NCI-H1436 treated with DMSO at 0.1 percent for 48 hours (cell line): ENCODE results near the gene FOXB2.

Experiments
- DNase-seq: peaks from one replicate; lab custom pipeline; 2025; lab: John Stamatoyannopoulos, UW

The FOXB2 gene

DNA sequence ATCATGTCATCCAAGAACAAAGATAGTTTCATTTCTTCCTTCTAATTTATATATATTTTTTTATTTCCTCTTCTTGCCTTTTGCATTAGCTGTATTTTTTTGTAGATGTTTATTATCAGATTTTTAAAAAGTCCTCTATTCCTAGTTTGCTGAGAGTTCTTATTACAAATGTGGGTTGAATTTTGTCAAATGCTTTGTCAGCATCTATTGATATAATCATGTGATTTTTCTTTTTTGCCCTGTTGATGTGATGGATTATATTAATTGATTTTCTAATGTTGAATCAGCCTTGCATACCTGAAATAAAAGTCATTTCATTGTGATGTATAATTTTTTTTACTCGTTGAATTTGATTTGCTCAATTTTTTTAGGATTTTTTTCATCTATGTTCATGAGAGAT, 46.9 kb downstream of the FOXB2 start:
- no peak for DNase-seq
